HepG2 (cell line): ENCODE results near the gene QKI. TPM values are rescaled to one million over a fixed set of nuclear protein-coding genes. Genes with fewer than 3 reads are reported as not detected.

Experiments used
- BRCA1 ChIP-seq: sonication (generic); formaldehyde crosslinking; IDR thresholded peaks from 2 replicates; pipeline ENCODE4 v1.4.0; 2020; ENCODE audit warnings: missing genetic modification reagents
- MIER3 ChIP-seq: IDR thresholded peaks from 2 replicates; pipeline ENCODE4 v1.6.1; 2016; ENCODE audit warnings: missing compliant biosample characterization, borderline replicate concordance
- PHF8 ChIP-seq: sonication (generic); formaldehyde crosslinking; IDR thresholded peaks from 2 replicates; pipeline ENCODE4 v1.5.0; 2020; ENCODE audit warnings: missing genetic modification reagents
- TGIF2 ChIP-seq: IDR thresholded peaks from 2 replicates; pipeline ENCODE4 v1.6.1; 2016; ENCODE audit warnings: control low read depth, missing compliant biosample characterization
- polyA plus RNA-seq, 8 experiments: library from polyadenylated mRNA; depleted of rRNA in 3 of 8; stranded (reverse) in 7 of 8; unstranded in 1 of 8; fragments of >200 nt; fragmentation: Illumina TruSeq in 4 of 8; extraction: Trizol in 4 of 8; gene quantifications; 2 replicates each; pipeline versions ENCODE4 v1.2.1 to v1.2.3, GENCODE V29; 2011 to 2016; ENCODE audit warnings: low read depth in 4 of 8, missing spikeins in 1 of 8, mixed read lengths in 1 of 8; ENCODE audit not compliant: insufficient read depth in 1 of 8
- total RNA-seq, 5 experiments: library from RNA; depleted of rRNA; stranded (reverse); fragments of >200 nt; fragmentation: Illumina TruSeq; extraction: Trizol; gene quantifications; 2 replicates each; pipeline ENCODE4 v1.2.3, GENCODE V29; 2016; ENCODE audit warnings: low read depth in 1 of 5
- TF ChIP-seq, protein P1 (sequence below): sonication (generic); formaldehyde crosslinking; IDR thresholded peaks from one replicate; pipeline ENCODE4 v1.5.1; 2020; ENCODE audit warnings: mild to moderate bottlenecking, missing genetic modification reagents; ENCODE audit errors: not compliant biosample characterization
- TF ChIP-seq, protein P2 (sequence below): IDR thresholded peaks from 2 replicates; pipeline ENCODE4 v1.6.1; 2016; ENCODE audit warnings: low read depth, borderline replicate concordance

QKI gene
- total and polyA plus RNA-seq, 2 of the 13 experiments (the other 11 are each of a cell fraction or from before 2014, with no cell fraction given): 136 to 137 TPM

DNA sequence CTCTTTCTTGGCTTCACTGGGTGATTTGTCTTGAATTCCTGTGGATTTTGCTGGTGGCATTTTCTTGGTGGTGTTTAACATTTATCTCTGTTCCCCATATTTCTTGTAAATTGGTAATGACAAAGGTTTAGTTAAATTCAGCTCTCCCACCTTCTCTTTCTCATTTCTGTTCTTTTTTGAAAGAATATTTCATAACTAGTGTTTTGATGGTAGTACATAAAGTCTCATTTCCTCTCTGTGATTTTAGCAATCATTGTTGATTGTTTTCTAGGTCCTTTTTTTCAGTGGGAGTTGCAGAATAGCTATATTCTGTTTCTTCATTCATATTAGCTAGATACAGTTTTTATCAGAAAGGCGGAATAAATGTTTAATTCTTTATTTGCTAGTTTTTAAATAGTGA is 73.1 kb downstream of the QKI start (continued):
- TF ChIP-seq, protein P1, sequence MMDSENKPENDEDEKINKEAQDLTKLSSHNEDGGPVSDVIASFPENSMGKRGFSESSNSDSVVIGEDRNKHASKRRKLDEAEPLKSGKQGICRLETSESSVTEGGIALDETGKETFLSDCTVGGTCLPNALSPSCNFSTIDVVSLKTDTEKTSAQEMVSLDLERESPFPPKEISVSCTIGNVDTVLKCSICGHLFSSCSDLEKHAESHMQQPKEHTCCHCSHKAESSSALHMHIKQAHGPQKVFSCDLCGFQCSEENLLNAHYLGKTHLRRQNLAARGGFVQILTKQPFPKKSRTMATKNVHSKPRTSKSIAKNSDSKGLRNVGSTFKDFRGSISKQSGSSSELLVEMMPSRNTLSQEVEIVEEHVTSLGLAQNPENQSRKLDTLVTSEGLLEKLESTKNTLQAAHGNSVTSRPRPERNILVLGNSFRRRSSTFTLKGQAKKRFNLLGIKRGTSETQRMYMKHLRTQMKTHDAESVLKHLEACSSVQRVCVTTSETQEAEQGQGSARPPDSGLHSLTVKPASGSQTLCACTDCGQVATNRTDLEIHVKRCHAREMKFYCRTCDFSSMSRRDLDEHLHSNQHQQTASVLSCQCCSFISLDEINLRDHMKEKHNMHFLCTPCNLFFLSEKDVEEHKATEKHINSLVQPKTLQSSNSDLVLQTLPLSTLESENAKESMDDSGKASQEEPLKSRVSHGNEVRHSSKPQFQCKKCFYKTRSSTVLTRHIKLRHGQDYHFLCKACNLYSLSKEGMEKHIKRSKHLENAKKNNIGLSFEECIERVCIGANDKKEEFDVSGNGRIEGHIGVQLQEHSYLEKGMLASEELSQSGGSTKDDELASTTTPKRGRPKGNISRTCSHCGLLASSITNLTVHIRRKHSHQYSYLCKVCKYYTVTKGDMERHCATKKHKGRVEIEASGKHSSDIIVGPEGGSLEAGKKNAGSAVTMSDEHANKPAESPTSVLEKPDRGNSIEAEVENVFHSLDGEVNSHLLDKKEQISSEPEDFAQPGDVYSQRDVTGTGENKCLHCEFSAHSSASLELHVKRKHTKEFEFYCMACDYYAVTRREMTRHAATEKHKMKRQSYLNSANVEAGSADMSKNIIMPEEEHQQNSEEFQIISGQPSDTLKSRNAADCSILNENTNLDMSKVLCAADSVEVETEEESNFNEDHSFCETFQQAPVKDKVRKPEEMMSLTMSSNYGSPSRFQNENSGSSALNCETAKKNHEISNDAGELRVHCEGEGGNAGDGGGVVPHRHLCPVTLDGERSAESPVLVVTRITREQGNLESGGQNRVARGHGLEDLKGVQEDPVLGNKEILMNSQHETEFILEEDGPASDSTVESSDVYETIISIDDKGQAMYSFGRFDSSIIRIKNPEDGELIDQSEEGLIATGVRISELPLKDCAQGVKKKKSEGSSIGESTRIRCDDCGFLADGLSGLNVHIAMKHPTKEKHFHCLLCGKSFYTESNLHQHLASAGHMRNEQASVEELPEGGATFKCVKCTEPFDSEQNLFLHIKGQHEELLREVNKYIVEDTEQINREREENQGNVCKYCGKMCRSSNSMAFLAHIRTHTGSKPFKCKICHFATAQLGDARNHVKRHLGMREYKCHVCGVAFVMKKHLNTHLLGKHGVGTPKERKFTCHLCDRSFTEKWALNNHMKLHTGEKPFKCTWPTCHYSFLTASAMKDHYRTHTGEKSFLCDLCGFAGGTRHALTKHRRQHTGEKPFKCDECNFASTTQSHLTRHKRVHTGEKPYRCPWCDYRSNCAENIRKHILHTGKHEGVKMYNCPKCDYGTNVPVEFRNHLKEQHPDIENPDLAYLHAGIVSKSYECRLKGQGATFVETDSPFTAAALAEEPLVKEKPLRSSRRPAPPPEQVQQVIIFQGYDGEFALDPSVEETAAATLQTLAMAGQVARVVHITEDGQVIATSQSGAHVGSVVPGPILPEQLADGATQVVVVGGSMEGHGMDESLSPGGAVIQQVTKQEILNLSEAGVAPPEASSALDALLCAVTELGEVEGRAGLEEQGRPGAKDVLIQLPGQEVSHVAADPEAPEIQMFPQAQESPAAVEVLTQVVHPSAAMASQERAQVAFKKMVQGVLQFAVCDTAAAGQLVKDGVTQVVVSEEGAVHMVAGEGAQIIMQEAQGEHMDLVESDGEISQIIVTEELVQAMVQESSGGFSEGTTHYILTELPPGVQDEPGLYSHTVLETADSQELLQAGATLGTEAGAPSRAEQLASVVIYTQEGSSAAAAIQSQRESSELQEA (CRISPR knock-in tag): no peak
- TF ChIP-seq PHF8 (CRISPR knock-in tag): no peak
- TF ChIP-seq MIER3 (CRISPR knock-in tag): no peak
- TF ChIP-seq TGIF2 (CRISPR knock-in tag): no peak
- no peak for TF ChIP-seq BRCA1 (CRISPR knock-in tag)
- TF ChIP-seq, protein P2, sequence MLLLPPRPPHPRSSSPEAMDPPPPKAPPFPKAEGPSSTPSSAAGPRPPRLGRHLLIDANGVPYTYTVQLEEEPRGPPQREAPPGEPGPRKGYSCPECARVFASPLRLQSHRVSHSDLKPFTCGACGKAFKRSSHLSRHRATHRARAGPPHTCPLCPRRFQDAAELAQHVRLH (CRISPR knock-in tag): no peak
- TF ChIP-seq, all 625 proteins: peak for 0
